Measurements from ENCODE around the gene SLC39A7.

SLC39A7 gene

GRCh38 chr6:33215271-33216116, 14.8 kb downstream of the SLC39A7 start:
- ATAC-seq = no peak; the same call in 2 of the 3 replicates
- TF ChIP-seq TSHZ2 (CRISPR knock-in tag; IDR thresholded peaks at IDR 0.05) = no peak
- TF ChIP-seq ZNF565 (CRISPR knock-in tag; conservative IDR thresholded peaks at IDR 0.05; ENCODE audit: low read depth) = no peak
- TF ChIP-seq TCF4 (CRISPR knock-in tag; IDR thresholded peaks at IDR 0.05; ENCODE audit: borderline replicate concordance) = no peak
- no peak for TF ChIP-seq ESRRG (CRISPR knock-in tag; IDR thresholded peaks at IDR 0.05)

GRCh38 chr6:33216117-33216649, 15.5 kb downstream of the SLC39A7 start:
- TF ChIP-seq OSR1 (CRISPR knock-in tag; IDR thresholded peaks at IDR 0.05) (no peak), TSHZ2 (CRISPR knock-in tag; IDR thresholded peaks at IDR 0.05) (no peak), ZFP30 (CRISPR knock-in tag; IDR thresholded peaks at IDR 0.05) (no peak), ESRRG (CRISPR knock-in tag; IDR thresholded peaks at IDR 0.05) (no peak), SNAI2 (CRISPR knock-in tag; IDR thresholded peaks at IDR 0.05) (no peak), ZC3H10 (CRISPR knock-in tag; IDR thresholded peaks at IDR 0.05) (no peak), PPARA (CRISPR knock-in tag; IDR thresholded peaks at IDR 0.05; ENCODE audit: borderline replicate concordance) (no peak), ZNF565 (CRISPR knock-in tag; conservative IDR thresholded peaks at IDR 0.05; ENCODE audit: low read depth) (no peak), ZFP3 (CRISPR knock-in tag; IDR thresholded peaks at IDR 0.05) (no peak), ARNTL (CRISPR knock-in tag; IDR thresholded peaks at IDR 0.05; ENCODE audit: borderline replicate concordance, low read depth) (no peak), RARB (CRISPR knock-in tag; IDR thresholded peaks at IDR 0.05) (no peak), BACH2 (CRISPR knock-in tag; IDR thresholded peaks at IDR 0.05; ENCODE audit: borderline replicate concordance) (no peak), CREB5 (CRISPR knock-in tag; IDR thresholded peaks at IDR 0.05; ENCODE audit: low read depth) (no peak), POU6F1 (CRISPR knock-in tag; IDR thresholded peaks at IDR 0.05; ENCODE audit: borderline replicate concordance, low read depth) (no peak), TOX (CRISPR knock-in tag; IDR thresholded peaks at IDR 0.05; ENCODE audit: borderline replicate concordance) (no peak), ZNF8 (CRISPR knock-in tag; IDR thresholded peaks at IDR 0.05) (no peak), CSRNP3 (CRISPR knock-in tag; IDR thresholded peaks at IDR 0.05) (no peak), ZNF70 (CRISPR knock-in tag; IDR thresholded peaks at IDR 0.05) (no peak), ISL1 (CRISPR knock-in tag; IDR thresholded peaks at IDR 0.05) (no peak)
- no peak for ATAC-seq
